OCI-LY1 (cell line): ENCODE data around the gene SLC4A5.
"Not testable (repeated sequence)": the region's sequence is repeated elsewhere in the genome, so short reads cannot be mapped to it uniquely, and the experiment has no call there.

Experiments used
- H2AFZ ChIP-seq: fragments of 200-600 bp; sonication (generic), shearing (Covaris generic); 2 replicates; pipeline ENCODE4 v1.6.0; 2014; ENCODE audit warnings: antibody characterized with exemption, mild to moderate bottlenecking, low read length
- H3F3A ChIP-seq: fragments of 200-600 bp; sonication (generic), shearing (Covaris generic); 2 replicates; pipeline ENCODE4 v1.6.0; 2014; ENCODE audit warnings: mild to moderate bottlenecking, antibody characterized with exemption, low read length, moderate library complexity; ENCODE audit not compliant: insufficient read depth
- H3K27ac ChIP-seq: fragments of 200-600 bp; sonication (generic); 2 replicates; pipeline ENCODE4 v1.5.1; 2014; ENCODE audit warnings: low read length, mixed run types, mild to moderate bottlenecking, low read depth; ENCODE audit not compliant: poor library complexity, severe bottlenecking
- H3K27me3 ChIP-seq: fragments of 200-600 bp; sonication (generic); 2 replicates; pipeline ENCODE4 v1.6.0; 2014; ENCODE audit warnings: antibody characterized with exemption, mild to moderate bottlenecking, low read length, moderate library complexity; ENCODE audit not compliant: insufficient read depth
- H3K36me3 ChIP-seq: fragments of 200-600 bp; sonication (generic); 2 replicates; pipeline ENCODE4 v1.6.1; 2014; ENCODE audit warnings: mild to moderate bottlenecking, antibody characterized with exemption, low read length, moderate library complexity, mixed read lengths; ENCODE audit not compliant: insufficient read depth
- H3K4me1 ChIP-seq: fragments of 200-600 bp; sonication (generic); 2 replicates; pipeline ENCODE4 v1.5.1; 2014; ENCODE audit warnings: mild to moderate bottlenecking, low read length, moderate library complexity; ENCODE audit not compliant: insufficient read depth, severe bottlenecking
- H3K4me2 ChIP-seq: fragments of 200-600 bp; sonication (generic), shearing (Covaris generic); 2 replicates; pipeline ENCODE4 v1.6.1; 2014; ENCODE audit warnings: low read length
- H3K4me3 ChIP-seq: fragments of 200-600 bp; sonication (generic); 2 replicates; pipeline ENCODE4 v1.5.1; 2014; ENCODE audit warnings: low read length, low read depth, mild to moderate bottlenecking, mixed read lengths; ENCODE audit not compliant: poor library complexity, severe bottlenecking
- H3K79me2 ChIP-seq: fragments of 200-600 bp; shearing (Covaris generic); 2 replicates; pipeline ENCODE4 v1.6.1; 2016; ENCODE audit warnings: mixed run types, low read length, mixed read lengths; ENCODE audit not compliant: insufficient read depth
- H3K9ac ChIP-seq: fragments of 200-600 bp; sonication (generic), shearing (Covaris generic); 2 replicates; pipeline ENCODE4 v1.6.1; 2014; ENCODE audit warnings: mild to moderate bottlenecking, low read length, mixed read lengths
- H3K9me2 ChIP-seq: fragments of 200-600 bp; sonication (generic), shearing (Covaris generic); 2 replicates; pipeline ENCODE4 v1.6.1; 2014; ENCODE audit warnings: low read depth, mild to moderate bottlenecking, low read length, mixed read lengths
- H3K9me3 ChIP-seq: fragments of 200-600 bp; shearing (Covaris generic); 2 replicates; pipeline ENCODE4 v1.6.1; 2014; ENCODE audit warnings: low read length, mixed read lengths
- H4K20me1 ChIP-seq: fragments of 200-600 bp; sonication (generic), shearing (Covaris generic); 2 replicates; pipeline ENCODE4 v1.6.0; 2016; ENCODE audit warnings: mild to moderate bottlenecking, low read length; ENCODE audit not compliant: insufficient read depth
- CTCF ChIP-seq: fragments of 200-600 bp; sonication (generic), shearing (Covaris generic); IDR thresholded peaks from 2 replicates; pipeline ENCODE4 v1.5.1; 2017; ENCODE audit warnings: mild to moderate bottlenecking, antibody characterized with exemption, low read length, moderate library complexity, mixed read lengths
- EZH2 ChIP-seq: fragments of 200-600 bp; sonication (generic), shearing (Covaris generic); IDR thresholded peaks from 2 replicates; pipeline ENCODE4 v1.8.0; 2017; ENCODE audit warnings: borderline replicate concordance, mixed run types, mild to moderate bottlenecking, antibody characterized with exemption, low read length, moderate library complexity, mixed read lengths

Gene SLC4A5

GRCh38 chr2:74235041-74235440 lies 108.2 kb downstream of the SLC4A5 start:
- no peak for TF ChIP-seq EZH2
- no peak for TF ChIP-seq CTCF
- H3K4me3 ChIP-seq, result no peak overlapping the region
- H3K9me3 ChIP-seq, result no peaks in the 10 kb centered on the region
- no peak overlapping the region for H3K9ac ChIP-seq
- H2AFZ ChIP-seq, result no peak overlapping the region
- no peak overlapping the region for H3K27ac ChIP-seq
- peaks cover 8% of the 10 kb centered on the region; the same call in 1 of the 2 replicates for H3K27me3 ChIP-seq
- H3K4me1 ChIP-seq, result no peaks in the 10 kb centered on the region
- no peaks in the 10 kb centered on the region for H3K9me2 ChIP-seq
- no peaks in the 10 kb centered on the region for H3K36me3 ChIP-seq
- H3K4me2 ChIP-seq, result no peak overlapping the region
- no peaks in the 10 kb centered on the region for H4K20me1 ChIP-seq
- no peaks in the 10 kb centered on the region for H3F3A ChIP-seq
- no peaks in the 10 kb centered on the region for H3K79me2 ChIP-seq

- Histone ChIP-seq H3K27me3 (peaks cover 8% of the 10 kb centered on the region; the same call in 1 of the 2 replicates), H3K9me2 (no peaks in the 10 kb centered on the region), H3K4me3 (no peak overlapping the region), H3F3A (no peaks in the 10 kb centered on the region), H3K27ac (no peak overlapping the region), H3K4me2 (no peak overlapping the region), H3K9me3 (no peaks in the 10 kb centered on the region), H3K36me3 (no peaks in the 10 kb centered on the region), H3K9ac (no peak overlapping the region), H3K79me2 (no peaks in the 10 kb centered on the region), H4K20me1 (no peaks in the 10 kb centered on the region), H2AFZ (no peak overlapping the region), H3K4me1 (no peaks in the 10 kb centered on the region)
- TF ChIP-seq CTCF, result no peak
These were observed 109.6 kb downstream of the SLC4A5 start for GRCh38 chr2:74233648-74234047.

- H3K9me2 ChIP-seq, result no peaks in the 10 kb centered on the region
- no peaks in the 10 kb centered on the region for H3F3A ChIP-seq
- H3K27ac ChIP-seq, result no peak overlapping the region
- H3K79me2 ChIP-seq, result no peaks in the 10 kb centered on the region
- no peak for TF ChIP-seq CTCF
- no peak for TF ChIP-seq EZH2
- no peak overlapping the region for H2AFZ ChIP-seq
- H4K20me1 ChIP-seq, result no peaks in the 10 kb centered on the region
- peaks cover 8% of the 10 kb centered on the region; the same call in 1 of the 2 replicates for H3K27me3 ChIP-seq
- no peaks in the 10 kb centered on the region for H3K9me3 ChIP-seq
- no peaks in the 10 kb centered on the region for H3K4me1 ChIP-seq
- no peak overlapping the region for H3K4me3 ChIP-seq
- H3K9ac ChIP-seq, result no peak overlapping the region
- H3K36me3 ChIP-seq, result no peaks in the 10 kb centered on the region
- no peak overlapping the region for H3K4me2 ChIP-seq
These were observed 110.8 kb downstream of the SLC4A5 start for GRCh38 chr2:74232426-74232825.

GRCh38 chr2:74229865-74230264 lies 113.4 kb downstream of the SLC4A5 start:
- not testable (repeated sequence) for H3K27ac ChIP-seq, H3K9me3 ChIP-seq, H3K4me3 ChIP-seq, H2AFZ ChIP-seq, H3K36me3 ChIP-seq, H3K9ac ChIP-seq, H3K4me1 ChIP-seq, H3K79me2 ChIP-seq, H3K4me2 ChIP-seq, H4K20me1 ChIP-seq, H3K9me2 ChIP-seq, H3F3A ChIP-seq
- peaks cover 12% of the 10 kb centered on the region; the same call in 1 of the 2 replicates for H3K27me3 ChIP-seq
